ENCODE results near the gene CR1. TPM values are rescaled to one million over a fixed set of nuclear protein-coding genes. Genes with fewer than 3 reads are reported as not detected.
"Not testable (repeated sequence)": the region's sequence is repeated elsewhere in the genome, so short reads cannot be mapped to it uniquely, and the experiment has no call there.

CR1 gene
- total RNA-seq, 2 donors from 2014 or later: 0.33 to 1.3 TPM

GRCh38 chr1:207635569-207636186 is 139.7 kb downstream of the CR1 start:
- H3K36me3 ChIP-seq (replicated peaks in 1 of 2; ENCODE audit: insufficient read depth in 1 of 2, low read depth in 2 of 2); intact Hi-C loops (cut with DNase I); DNase-seq; H3K9me3 ChIP-seq; H3K27me3 ChIP-seq; H3K4me1 ChIP-seq; ATAC-seq; H3K27ac ChIP-seq; H3K4me3 ChIP-seq: not testable (repeated sequence)
- 79 to 89% methylated on average over 7 of the region's 7 CpGs for WGBS, 2 donors

GRCh38 chr1:207638487-207639145 is 142.7 kb downstream of the CR1 start:
- H3K4me3 ChIP-seq; H3K4me1 ChIP-seq; H3K27me3 ChIP-seq; H3K9me3 ChIP-seq; DNase-seq; intact Hi-C loops (cut with DNase I); H3K36me3 ChIP-seq (replicated peaks in 1 of 2; ENCODE audit: insufficient read depth in 1 of 2, low read depth in 2 of 2); H3K27ac ChIP-seq; ATAC-seq: not testable (repeated sequence)
- WGBS, 2 donors: 79 to 83% methylated on average over 8 to 9 of the region's 9 CpGs

- 63% methylated on average over 5 of the region's 5 CpGs for WGBS, 2 donors
- intact Hi-C loops (cut with DNase I): not testable (repeated sequence)
Observed at GRCh38 chr1:207639362-207639761, 143.4 kb downstream of the CR1 start.

GRCh38 chr1:207644166-207644851 is 148.4 kb downstream of the CR1 start:
- H3K4me1 ChIP-seq: peaks cover 24% of the 10 kb centered on the region
- H3K27me3 ChIP-seq: no peaks in the 10 kb centered on the region
- no peak for TF ChIP-seq POLR2A (IDR thresholded peaks at IDR 0.05)
- TF ChIP-seq CTCF (IDR thresholded peaks at IDR 0.05): no peak
- 23 to 27% methylated on average over 9 of the region's 9 CpGs for WGBS, 2 donors
- H3K9me3 ChIP-seq: no peaks in the 10 kb centered on the region
- no peak overlapping the region for H3K27ac ChIP-seq
- H3K36me3 ChIP-seq (replicated peaks in 1 of 2; ENCODE audit: insufficient read depth in 1 of 2, low read depth in 2 of 2): no peaks in the 10 kb centered on the region
- intact Hi-C loops (cut with DNase I): no loop called here
- no peak overlapping the region for H3K4me3 ChIP-seq
- DNase-seq: no peak
- peak; percentile 14 for ATAC-seq

More at GRCh38 chr1:207639362-207639761, 143.4 kb downstream of the CR1 start:
- not testable (repeated sequence) for H3K27me3 ChIP-seq; H3K27ac ChIP-seq; H3K36me3 ChIP-seq (replicated peaks in 1 of 2; ENCODE audit: insufficient read depth in 1 of 2, low read depth in 2 of 2); H3K4me3 ChIP-seq; H3K9me3 ChIP-seq; ATAC-seq; H3K4me1 ChIP-seq; DNase-seq

GRCh38 chr1:207644852-207645634 is 149.1 kb downstream of the CR1 start, which contains the start of gene CR1L:
Gene CR1L, plus strand, starts transcription at chr1:207645133. Its CDS starts 101 bp downstream, at chr1:207645234.
- ATAC-seq (peak; percentile 94), DNase-seq (peak; percentile 73 to 89 (median 84))
- Histone ChIP-seq H3K4me1 (peaks cover 24% of the 10 kb centered on the region), H3K9me3 (no peaks in the 10 kb centered on the region), H3K4me3 (peak within 1 kb of the TSS in 1 of 2 donors; percentile 18), H3K36me3 (replicated peaks in 1 of 2; ENCODE audit: insufficient read depth in 1 of 2, low read depth in 2 of 2) (no peaks in the 10 kb centered on the region), H3K27ac (no peak within 1 kb of the TSS), H3K27me3 (no peaks in the 10 kb centered on the region)
- TF ChIP-seq CTCF (IDR thresholded peaks at IDR 0.05) (no peak), POLR2A (IDR thresholded peaks at IDR 0.05) (no peak)
- intact Hi-C loops (cut with DNase I): no loop called here
- WGBS, 2 donors: 7 to 19% methylated on average over 15 to 65 of the region's 65 CpGs

Data from body of pancreas (tissue), 4 donors.